ENCODE data around the gene ECSCR.
"Not testable (repeated sequence)": the region's sequence is repeated elsewhere in the genome, so short reads cannot be mapped to it uniquely, and the experiment has no call there.

Gene ECSCR

GRCh38 chr5:139462586-139463276 is at the start of gene ECSCR:
TSS of gene ECSCR (minus strand) at chr5:139462743. CDS start at chr5:139462670, 73 bp downstream.
- no peak for DNase-seq

- DNase-seq: not testable (repeated sequence)
Measured at GRCh38 chr5:139504722-139505121, 42.2 kb upstream of the ECSCR start.

- not testable (repeated sequence) for DNase-seq
Measured at GRCh38 chr5:139503879-139504278, 41.3 kb upstream of the ECSCR start.

- not testable (repeated sequence) for DNase-seq
Measured at GRCh38 chr5:139503036-139503817, 40.7 kb upstream of the ECSCR start.

- no peak for DNase-seq
Measured at GRCh38 chr5:139501381-139501780, 38.8 kb upstream of the ECSCR start.

- DNase-seq: no peak
Measured at GRCh38 chr5:139495638-139496435, 33.3 kb upstream of the ECSCR start.

GRCh38 chr5:139494832-139495231 is 32.3 kb upstream of the ECSCR start:
- no peak for DNase-seq

- DNase-seq: no peak
Measured at GRCh38 chr5:139494256-139494655, 31.7 kb upstream of the ECSCR start.

GRCh38 chr5:139492700-139493192 is 30.2 kb upstream of the ECSCR start:
- DNase-seq: no peak

GRCh38 chr5:139488260-139488659 is 25.7 kb upstream of the ECSCR start:
- no peak for DNase-seq

GRCh38 chr5:139486201-139486600 is 23.7 kb upstream of the ECSCR start:
- DNase-seq: no peak

- not testable (repeated sequence) for DNase-seq
Measured at GRCh38 chr5:139482890-139483208, 20.3 kb upstream of the ECSCR start.

GRCh38 chr5:139482050-139482889 is 19.7 kb upstream of the ECSCR start, which contains the start of gene STING1:
TSS of gene STING1 (minus strand) at chr5:139482758. CDS start at chr5:139481704, 1,054 bp downstream.
- peak; percentile 68 for DNase-seq

GRCh38 chr5:139481580-139482049 is 19.1 kb upstream of the ECSCR start:
- DNase-seq: peak; percentile 35

- peak; percentile 63 for DNase-seq
Measured at GRCh38 chr5:139481122-139481533, 18.6 kb upstream of the ECSCR start.

GRCh38 chr5:139479729-139480128 is 17.2 kb upstream of the ECSCR start:
- not testable (repeated sequence) for DNase-seq

GRCh38 chr5:139478657-139479423 is 16.3 kb upstream of the ECSCR start:
- DNase-seq: not testable (repeated sequence)

- no peak for DNase-seq
Measured at GRCh38 chr5:139475865-139476617, 13.5 kb upstream of the ECSCR start.

GRCh38 chr5:139474890-139475791 is 12.6 kb upstream of the ECSCR start:
- DNase-seq: no peak
